Astrocyte of the cerebellum (primary cell): ENCODE data around the gene ZNF652.

Experiments used
- DNase-seq: peaks from one replicate; pipeline ENCODE4 v3.0.0-alpha.2; 2011; ENCODE audit warnings: low read depth
- H3K4me3 ChIP-seq: 2 replicates; pipeline ENCODE4 v1.5.1; 2011; ENCODE audit warnings: mild to moderate bottlenecking, low read depth, low read length, moderate library complexity
- CTCF ChIP-seq: IDR thresholded peaks from 2 replicates; pipeline ENCODE4 v1.5.1; 2012; ENCODE audit warnings: low read length, low read depth, moderate library complexity, mild to moderate bottlenecking; ENCODE audit errors: missing control alignments
- in situ Hi-C: cut with HindIII; loops from 2 replicates; pipeline ENCODE4 v1.10.0; 2017; ENCODE audit warnings: low sequenced_read_pairs

ZNF652 gene

GRCh38 chr17:49404361-49404760 is 42.3 kb upstream of the ZNF652 start:
- DNase-seq = no peak
- no peak for TF ChIP-seq CTCF
- H3K4me3 ChIP-seq = no peak overlapping the region
- in situ Hi-C loops = no loop called here

- in situ Hi-C loops = no loop called here
- H3K4me3 ChIP-seq = no peak overlapping the region
- no peak for DNase-seq
- TF ChIP-seq CTCF = no peak
These were observed 41.7 kb upstream of the ZNF652 start for GRCh38 chr17:49403514-49404289.

- DNase-seq = no peak
- H3K4me3 ChIP-seq = no peak overlapping the region
- in situ Hi-C loops = no loop called here
- TF ChIP-seq CTCF = no peak
These were observed 40.7 kb upstream of the ZNF652 start for GRCh38 chr17:49402706-49403105.

- in situ Hi-C loops = no loop called here
- DNase-seq = no peak
- no peak overlapping the region for H3K4me3 ChIP-seq
- no peak for TF ChIP-seq CTCF
These were observed 40.0 kb upstream of the ZNF652 start for GRCh38 chr17:49401971-49402611.

- H3K4me3 ChIP-seq = no peak overlapping the region
- in situ Hi-C loops = no loop called here
- no peak for TF ChIP-seq CTCF
- no peak for DNase-seq
These were observed 37.9 kb upstream of the ZNF652 start for GRCh38 chr17:49399995-49400394.

GRCh38 chr17:49397586-49397985 is 35.5 kb upstream of the ZNF652 start:
- TF ChIP-seq CTCF = no peak
- in situ Hi-C loops = no loop called here
- no peak overlapping the region for H3K4me3 ChIP-seq
- no peak for DNase-seq
